ENCODE measurements around the gene FAM163A. TPM values are rescaled to one million over a fixed set of nuclear protein-coding genes. Genes with fewer than 3 reads are reported as not detected.

Gene FAM163A
- total and polyA plus RNA-seq, 12 donors, result 0.34 to 7.0 (median 2.6) TPM; not detected in 4

GRCh38 chr1:179760521-179760920 lies 17.4 kb downstream of the FAM163A start:
- WGBS, 4 donors, result 51 to 80% (median 72%) methylated on average over 2 of the region's 2 CpGs
- no peaks in the 10 kb centered on the region for H3K36me3 ChIP-seq (replicated peaks in 1 of 2)
- no peak for TF ChIP-seq CTCF (IDR thresholded peaks at IDR 0.05)
- TF ChIP-seq POLR2A (IDR thresholded peaks at IDR 0.05), result no peak
- no peaks in the 10 kb centered on the region for H3K9me3 ChIP-seq (replicated peaks in 1 of 3)
- no peaks in the 10 kb centered on the region for H3K27me3 ChIP-seq
- intact Hi-C loops (cut with DNase I), result no loop called here
- H3K4me3 ChIP-seq, result no peak overlapping the region
- peak overlapping the region in 1 of 5 donors; percentile 4 for H3K27ac ChIP-seq
- H3K4me1 ChIP-seq (replicated peaks in 1 of 2), result no peaks in the 10 kb centered on the region
- peak in 1 of 7 donors; percentile 52 for DNase-seq

GRCh38 chr1:179761296-179761695 lies 18.2 kb downstream of the FAM163A start:
- intact Hi-C loops (cut with DNase I), result no loop called here
- Histone ChIP-seq H3K4me3 (no peak overlapping the region), H3K9me3 (replicated peaks in 1 of 3) (no peaks in the 10 kb centered on the region), H3K4me1 (replicated peaks in 1 of 2) (no peaks in the 10 kb centered on the region), H3K27ac (peak overlapping the region in 1 of 5 donors; percentile 4), H3K27me3 (no peaks in the 10 kb centered on the region), H3K36me3 (replicated peaks in 1 of 2) (no peaks in the 10 kb centered on the region)
- WGBS, 4 donors, result 34 to 40% (median 38%) methylated on average over 8 of the region's 8 CpGs
- TF ChIP-seq CTCF (IDR thresholded peaks at IDR 0.05) (no peak), POLR2A (IDR thresholded peaks at IDR 0.05) (no peak)
- peak in 1 of 7 donors; percentile 62 for DNase-seq

GRCh38 chr1:179761846-179762640 lies 19.0 kb downstream of the FAM163A start:
- Histone ChIP-seq H3K36me3 (replicated peaks in 1 of 2) (no peaks in the 10 kb centered on the region), H3K27me3 (no peaks in the 10 kb centered on the region), H3K9me3 (replicated peaks in 1 of 3) (no peaks in the 10 kb centered on the region), H3K4me1 (replicated peaks in 1 of 2) (no peaks in the 10 kb centered on the region), H3K27ac (peak overlapping the region in 1 of 5 donors; percentile 4), H3K4me3 (no peak overlapping the region)
- intact Hi-C loops (cut with DNase I), result no loop called here
- TF ChIP-seq POLR2A (IDR thresholded peaks at IDR 0.05) (no peak), CTCF (IDR thresholded peaks at IDR 0.05) (no peak)
- 57 to 67% (median 63%) methylated on average over 6 of the region's 6 CpGs for WGBS, 4 donors
- peak in 1 of 7 donors; percentile 30 for DNase-seq

- Histone ChIP-seq H3K4me1 (replicated peaks in 1 of 2) (no peaks in the 10 kb centered on the region), H3K27ac (peak overlapping the region in 1 of 5 donors; percentile 34), H3K36me3 (replicated peaks in 1 of 2) (no peaks in the 10 kb centered on the region), H3K27me3 (no peaks in the 10 kb centered on the region), H3K9me3 (replicated peaks in 1 of 3) (no peaks in the 10 kb centered on the region), H3K4me3 (no peak overlapping the region)
- 61 to 69% (median 65%) methylated on average over 4 to 5 of the region's 5 CpGs for WGBS, 4 donors
- intact Hi-C loops (cut with DNase I), result no loop called here
- peak in 1 of 7 donors; percentile 70 for DNase-seq
- TF ChIP-seq POLR2A (IDR thresholded peaks at IDR 0.05) (no peak), CTCF (IDR thresholded peaks at IDR 0.05) (no peak)
These were observed 24.1 kb downstream of the FAM163A start for GRCh38 chr1:179767177-179767581.

Data from adrenal gland (tissue), 12 donors.